ENCODE data around the gene INPP5J. TPM values are rescaled to one million over a fixed set of nuclear protein-coding genes. Genes with fewer than 3 reads are reported as not detected.
"Not testable (repeated sequence)": the region's sequence is repeated elsewhere in the genome, so short reads cannot be mapped to it uniquely, and the experiment has no call there.

Gene INPP5J
- total RNA-seq, 4 donors from 2014 or later: 0.54 to 5.3 (median 2.1) TPM

DNA sequence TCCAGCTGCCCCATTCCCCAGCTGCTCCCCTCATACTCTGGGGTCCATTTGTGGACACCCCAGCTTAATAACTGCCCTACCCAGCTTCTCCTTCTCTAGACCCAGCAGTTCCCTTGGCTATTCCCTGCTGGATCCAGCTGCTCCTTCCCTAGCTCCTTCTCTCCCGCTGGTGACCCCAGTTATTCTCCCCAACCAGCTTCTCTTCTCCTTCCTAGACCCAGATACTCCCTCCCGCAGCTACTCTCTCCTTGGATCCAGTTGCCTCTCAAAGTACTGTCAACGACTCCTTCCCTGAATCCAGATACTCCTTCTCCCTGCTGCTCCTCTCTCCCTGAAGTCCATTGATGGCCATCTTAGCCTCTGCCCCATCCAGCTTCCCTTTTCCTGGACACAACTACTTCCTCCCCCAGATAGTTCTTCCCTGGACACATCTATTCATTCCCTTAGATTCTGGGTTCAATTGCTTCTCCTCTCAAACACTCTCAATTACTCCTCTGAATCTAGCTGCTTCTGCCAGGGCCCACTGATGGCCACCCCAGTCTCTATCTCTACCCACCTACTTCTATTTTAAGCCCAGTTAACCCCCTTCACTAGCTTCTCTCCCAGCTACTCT, 27.0 kb upstream of the INPP5J start:
- H3K36me3 ChIP-seq: peaks cover 0 to 100% of the 10 kb centered on the region in 2 donors
- H3K4me1 ChIP-seq: peaks cover 10 to 100% (median 37%) of the 10 kb centered on the region in 3 donors
- peak overlapping the region in 1 of 2 donors; percentile 65 for H3K4me3 ChIP-seq
- WGBS, 2 donors (ENCODE audit: low coverage in 1 of 2): 56% methylated on average over 3 of the region's 3 CpGs; no CpG with 5 or more reads in 1 of the 2 donors
- H3K27ac ChIP-seq: peak overlapping the region; percentile 22 to 100 (median 98)
- no peaks in the 10 kb centered on the region for H3K27me3 ChIP-seq
- TF ChIP-seq POLR2A (IDR thresholded peaks at IDR 0.05): no peak
- peak; percentile 1 for TF ChIP-seq POLR2AphosphoS5 (IDR thresholded peaks at IDR 0.05)
- TF ChIP-seq CTCF (IDR thresholded peaks at IDR 0.05): no peak
- H3K9me3 ChIP-seq: no peaks in the 10 kb centered on the region
- no peak for ATAC-seq

DNA sequence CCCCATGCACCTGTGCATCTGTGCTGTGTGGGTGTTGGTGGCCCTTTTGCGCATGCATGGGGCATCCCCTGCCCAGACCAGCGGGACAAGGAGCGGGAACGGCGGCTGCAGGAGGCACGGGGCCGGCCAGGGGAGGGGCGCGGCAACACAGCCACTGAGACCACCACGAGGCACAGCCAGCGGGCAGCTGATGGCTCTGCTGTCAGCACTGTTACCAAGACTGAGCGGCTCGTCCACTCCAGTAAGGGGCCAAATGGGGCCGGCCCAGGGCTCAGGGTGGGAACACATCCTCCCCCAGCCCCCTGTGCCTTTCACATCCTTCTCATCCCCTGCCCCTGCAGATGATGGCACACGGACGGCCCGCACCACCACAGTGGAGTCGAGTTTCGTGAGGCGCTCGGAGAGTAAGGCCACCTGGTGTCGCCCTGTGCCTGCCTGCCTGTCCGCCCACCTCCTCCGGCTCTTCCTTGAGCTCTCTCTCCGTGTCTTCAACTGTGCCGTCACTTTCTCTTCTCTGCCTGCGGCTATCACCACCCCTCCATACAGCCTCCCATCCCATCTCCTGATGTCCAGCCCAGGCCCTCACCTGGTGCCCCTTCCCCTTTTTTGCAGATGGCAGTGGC, 26.0 kb upstream of the INPP5J start:
- peaks cover 0 to 98% of the 10 kb centered on the region in 2 donors for H3K36me3 ChIP-seq
- H3K27me3 ChIP-seq: no peaks in the 10 kb centered on the region
- peak; percentile 7 for TF ChIP-seq POLR2AphosphoS5 (IDR thresholded peaks at IDR 0.05)
- TF ChIP-seq POLR2A (IDR thresholded peaks at IDR 0.05): no peak
- peak overlapping the region in 1 of 2 donors; percentile 21 for H3K4me3 ChIP-seq
- H3K27ac ChIP-seq: peak overlapping the region; percentile 89 to 100 (median 98)
- WGBS, 2 donors (ENCODE audit: low coverage in 1 of 2): 44 to 58% methylated on average over 6 to 13 of the region's 27 CpGs
- no peaks in the 10 kb centered on the region for H3K9me3 ChIP-seq
- no peak for ATAC-seq
- H3K4me1 ChIP-seq: peaks cover 10 to 100% (median 43%) of the 10 kb centered on the region in 3 donors

DNA sequence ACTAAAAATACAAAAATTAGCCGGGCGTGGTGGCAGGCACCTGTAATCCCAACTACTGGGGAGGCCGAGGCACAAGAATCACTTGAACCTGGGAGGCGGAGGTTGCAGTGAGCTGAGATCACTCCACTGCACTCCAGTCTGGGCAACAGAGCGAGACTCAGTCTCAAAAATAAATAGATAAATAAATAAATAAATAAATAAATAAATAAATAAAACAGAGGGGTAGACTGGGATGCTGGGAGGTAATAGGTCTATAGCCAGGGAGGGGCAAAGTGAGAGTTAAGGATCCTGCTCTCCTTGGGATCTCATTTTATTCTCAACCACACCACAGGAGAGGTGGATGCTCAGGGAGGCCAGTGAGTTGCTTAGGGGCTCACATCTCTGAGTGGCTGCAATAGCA, 25.2 kb upstream of the INPP5J start:
- H3K27ac ChIP-seq: peak overlapping the region; percentile 89 to 100 (median 98)
- H3K9me3 ChIP-seq, H3K4me3 ChIP-seq, ATAC-seq, H3K27me3 ChIP-seq: not testable (repeated sequence)
- H3K4me1 ChIP-seq: peaks cover 10 to 100% (median 51%) of the 10 kb centered on the region in 3 donors
- peaks cover 0 to 90% of the 10 kb centered on the region in 2 donors for H3K36me3 ChIP-seq
- 33 to 66% methylated on average over 2 to 5 of the region's 5 CpGs for WGBS, 2 donors (ENCODE audit: low coverage in 1 of 2)

- Histone ChIP-seq H3K4me3 (peak overlapping the region in 1 of 2 donors; percentile 18), H3K4me1 (peaks cover 11 to 100% (median 52%) of the 10 kb centered on the region in 3 donors)
- no peak for TF ChIP-seq POLR2AphosphoS5 (IDR thresholded peaks at IDR 0.05)
- no peak for TF ChIP-seq EP300 (IDR thresholded peaks at IDR 0.05)
- no peak for TF ChIP-seq CTCF (IDR thresholded peaks at IDR 0.05)
- TF ChIP-seq POLR2A (IDR thresholded peaks at IDR 0.05): no peak
Measured at GRCh38 chr22:31097941-31098631, 24.7 kb upstream of the INPP5J start.

DNA sequence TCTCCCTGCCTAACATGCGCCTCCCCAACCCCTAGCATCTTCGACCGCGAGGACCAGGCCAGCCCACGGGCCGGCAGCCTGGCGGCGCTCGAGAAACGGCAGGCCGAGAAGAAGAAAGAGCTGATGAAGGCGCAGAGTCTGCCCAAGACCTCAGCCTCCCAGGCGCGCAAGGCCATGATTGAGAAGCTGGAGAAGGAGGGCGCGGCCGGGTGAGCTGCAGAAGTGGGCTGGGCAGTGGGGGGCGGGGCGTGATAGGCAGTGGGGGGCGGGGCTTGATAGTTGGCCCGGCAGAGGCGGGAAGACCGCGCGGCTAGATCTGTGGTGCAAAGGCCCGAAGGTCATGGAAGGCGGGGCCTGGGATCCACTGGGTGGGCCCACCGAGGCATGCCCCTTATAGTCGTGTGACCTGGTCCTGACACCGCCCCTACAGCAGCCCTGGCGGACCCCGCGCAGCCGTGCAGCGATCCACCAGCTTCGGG, 24.1 kb upstream of the INPP5J start:
- TF ChIP-seq POLR2A (IDR thresholded peaks at IDR 0.05) (no peak), CTCF (IDR thresholded peaks at IDR 0.05) (peak in 2 of 4 experiments; percentile 18 to 26), POLR2AphosphoS5 (IDR thresholded peaks at IDR 0.05) (no peak), EP300 (IDR thresholded peaks at IDR 0.05) (no peak)
- Histone ChIP-seq H3K36me3 (peaks cover 0 to 89% of the 10 kb centered on the region in 2 donors), H3K4me3 (peak overlapping the region in 1 of 2 donors; percentile 18), H3K4me1 (peaks cover 15 to 100% (median 57%) of the 10 kb centered on the region in 3 donors), H3K27ac (peak overlapping the region; percentile 89 to 100 (median 98)), H3K9me3 (no peaks in the 10 kb centered on the region), H3K27me3 (no peaks in the 10 kb centered on the region)
- ATAC-seq: peak; percentile 20
- WGBS, 2 donors (ENCODE audit: low coverage in 1 of 2): no CpG with 5 or more reads among the region's 36 CpGs

More at GRCh38 chr22:31097941-31098631, 24.7 kb upstream of the INPP5J start:
- H3K36me3 ChIP-seq: peaks cover 0 to 89% of the 10 kb centered on the region in 2 donors
- 40 to 46% methylated on average over 4 to 7 of the region's 10 CpGs for WGBS, 2 donors (ENCODE audit: low coverage in 1 of 2)
- no peaks in the 10 kb centered on the region for H3K27me3 ChIP-seq
- no peak for ATAC-seq
- H3K9me3 ChIP-seq: no peaks in the 10 kb centered on the region
- peak overlapping the region; percentile 89 to 100 (median 98) for H3K27ac ChIP-seq
